HepG2 (cell line): ENCODE data around the gene FAM117A. TPM values are rescaled to one million over a fixed set of nuclear protein-coding genes. Genes with fewer than 3 reads are reported as not detected.

Experiments
- SSRP1 ChIP-seq: IDR thresholded peaks from 2 replicates; pipeline ENCODE4 v1.6.1; 2016; ENCODE audit warnings: control low read depth
- ZFX ChIP-seq: sonication (generic); formaldehyde crosslinking; IDR thresholded peaks from 2 replicates; pipeline ENCODE4 v1.4.0; 2020; ENCODE audit warnings: mild to moderate bottlenecking, low read depth, missing genetic modification reagents, moderate library complexity
- ZNF552 ChIP-seq: sonication (generic); formaldehyde crosslinking; IDR thresholded peaks from 2 replicates; pipeline ENCODE4 v1.9.0; 2022; ENCODE audit warnings: missing genetic modification reagents, mild to moderate bottlenecking, borderline replicate concordance
- ZNF781 ChIP-seq: sonication (generic); formaldehyde crosslinking; IDR thresholded peaks from 2 replicates; pipeline ENCODE4 v1.5.1; 2020; ENCODE audit warnings: borderline replicate concordance, mild to moderate bottlenecking, missing genetic modification reagents; ENCODE audit errors: not compliant biosample characterization
- polyA plus RNA-seq, 8 experiments: library from polyadenylated mRNA; depleted of rRNA in 3 of 8; stranded (reverse) in 7 of 8; unstranded in 1 of 8; fragments of >200 nt; fragmentation: Illumina TruSeq in 4 of 8; extraction: Trizol in 4 of 8; gene quantifications; 2 replicates each; pipeline versions ENCODE4 v1.2.1 to v1.2.3, GENCODE V29; 2011 to 2016; ENCODE audit warnings: low read depth in 4 of 8, missing spikeins in 1 of 8, mixed read lengths in 1 of 8; ENCODE audit not compliant: insufficient read depth in 1 of 8
- total RNA-seq, 5 experiments: library from RNA; depleted of rRNA; stranded (reverse); fragments of >200 nt; fragmentation: Illumina TruSeq; extraction: Trizol; gene quantifications; 2 replicates each; pipeline ENCODE4 v1.2.3, GENCODE V29; 2016; ENCODE audit warnings: low read depth in 1 of 5
- TF ChIP-seq, protein P1 (sequence below): sonication (generic); formaldehyde crosslinking; IDR thresholded peaks from one replicate; pipeline ENCODE4 v1.5.1; 2020; ENCODE audit warnings: mild to moderate bottlenecking, missing genetic modification reagents; ENCODE audit errors: not compliant biosample characterization

The FAM117A gene
- total and polyA plus RNA-seq, 2 of the 13 experiments (the other 11 are each of a cell fraction or from before 2014, with no cell fraction given): 12.1 to 19.8 TPM

DNA sequence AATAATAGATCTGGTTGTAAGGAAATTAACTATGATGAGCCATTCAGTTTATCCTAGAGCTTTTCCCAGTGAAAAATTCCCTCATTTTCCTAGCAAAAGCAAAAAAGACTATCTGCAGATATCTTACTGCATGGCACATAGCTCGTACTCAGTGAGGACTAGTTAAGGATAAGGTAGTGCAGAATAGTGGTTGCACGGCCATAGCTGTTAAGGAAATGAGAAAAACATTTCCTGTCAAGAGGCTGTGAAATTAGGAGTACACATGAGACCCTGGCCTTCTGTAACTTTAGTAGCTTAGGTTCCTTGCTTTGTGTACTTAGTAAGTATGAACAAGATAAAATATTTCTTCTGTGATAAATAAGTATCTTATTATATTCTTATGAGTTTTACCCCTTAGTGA, 34.8 kb upstream of the FAM117A start (continued):
- TF ChIP-seq ZNF552 (CRISPR knock-in tag): no peak
- TF ChIP-seq ZFX: no peak
- TF ChIP-seq, protein P1, sequence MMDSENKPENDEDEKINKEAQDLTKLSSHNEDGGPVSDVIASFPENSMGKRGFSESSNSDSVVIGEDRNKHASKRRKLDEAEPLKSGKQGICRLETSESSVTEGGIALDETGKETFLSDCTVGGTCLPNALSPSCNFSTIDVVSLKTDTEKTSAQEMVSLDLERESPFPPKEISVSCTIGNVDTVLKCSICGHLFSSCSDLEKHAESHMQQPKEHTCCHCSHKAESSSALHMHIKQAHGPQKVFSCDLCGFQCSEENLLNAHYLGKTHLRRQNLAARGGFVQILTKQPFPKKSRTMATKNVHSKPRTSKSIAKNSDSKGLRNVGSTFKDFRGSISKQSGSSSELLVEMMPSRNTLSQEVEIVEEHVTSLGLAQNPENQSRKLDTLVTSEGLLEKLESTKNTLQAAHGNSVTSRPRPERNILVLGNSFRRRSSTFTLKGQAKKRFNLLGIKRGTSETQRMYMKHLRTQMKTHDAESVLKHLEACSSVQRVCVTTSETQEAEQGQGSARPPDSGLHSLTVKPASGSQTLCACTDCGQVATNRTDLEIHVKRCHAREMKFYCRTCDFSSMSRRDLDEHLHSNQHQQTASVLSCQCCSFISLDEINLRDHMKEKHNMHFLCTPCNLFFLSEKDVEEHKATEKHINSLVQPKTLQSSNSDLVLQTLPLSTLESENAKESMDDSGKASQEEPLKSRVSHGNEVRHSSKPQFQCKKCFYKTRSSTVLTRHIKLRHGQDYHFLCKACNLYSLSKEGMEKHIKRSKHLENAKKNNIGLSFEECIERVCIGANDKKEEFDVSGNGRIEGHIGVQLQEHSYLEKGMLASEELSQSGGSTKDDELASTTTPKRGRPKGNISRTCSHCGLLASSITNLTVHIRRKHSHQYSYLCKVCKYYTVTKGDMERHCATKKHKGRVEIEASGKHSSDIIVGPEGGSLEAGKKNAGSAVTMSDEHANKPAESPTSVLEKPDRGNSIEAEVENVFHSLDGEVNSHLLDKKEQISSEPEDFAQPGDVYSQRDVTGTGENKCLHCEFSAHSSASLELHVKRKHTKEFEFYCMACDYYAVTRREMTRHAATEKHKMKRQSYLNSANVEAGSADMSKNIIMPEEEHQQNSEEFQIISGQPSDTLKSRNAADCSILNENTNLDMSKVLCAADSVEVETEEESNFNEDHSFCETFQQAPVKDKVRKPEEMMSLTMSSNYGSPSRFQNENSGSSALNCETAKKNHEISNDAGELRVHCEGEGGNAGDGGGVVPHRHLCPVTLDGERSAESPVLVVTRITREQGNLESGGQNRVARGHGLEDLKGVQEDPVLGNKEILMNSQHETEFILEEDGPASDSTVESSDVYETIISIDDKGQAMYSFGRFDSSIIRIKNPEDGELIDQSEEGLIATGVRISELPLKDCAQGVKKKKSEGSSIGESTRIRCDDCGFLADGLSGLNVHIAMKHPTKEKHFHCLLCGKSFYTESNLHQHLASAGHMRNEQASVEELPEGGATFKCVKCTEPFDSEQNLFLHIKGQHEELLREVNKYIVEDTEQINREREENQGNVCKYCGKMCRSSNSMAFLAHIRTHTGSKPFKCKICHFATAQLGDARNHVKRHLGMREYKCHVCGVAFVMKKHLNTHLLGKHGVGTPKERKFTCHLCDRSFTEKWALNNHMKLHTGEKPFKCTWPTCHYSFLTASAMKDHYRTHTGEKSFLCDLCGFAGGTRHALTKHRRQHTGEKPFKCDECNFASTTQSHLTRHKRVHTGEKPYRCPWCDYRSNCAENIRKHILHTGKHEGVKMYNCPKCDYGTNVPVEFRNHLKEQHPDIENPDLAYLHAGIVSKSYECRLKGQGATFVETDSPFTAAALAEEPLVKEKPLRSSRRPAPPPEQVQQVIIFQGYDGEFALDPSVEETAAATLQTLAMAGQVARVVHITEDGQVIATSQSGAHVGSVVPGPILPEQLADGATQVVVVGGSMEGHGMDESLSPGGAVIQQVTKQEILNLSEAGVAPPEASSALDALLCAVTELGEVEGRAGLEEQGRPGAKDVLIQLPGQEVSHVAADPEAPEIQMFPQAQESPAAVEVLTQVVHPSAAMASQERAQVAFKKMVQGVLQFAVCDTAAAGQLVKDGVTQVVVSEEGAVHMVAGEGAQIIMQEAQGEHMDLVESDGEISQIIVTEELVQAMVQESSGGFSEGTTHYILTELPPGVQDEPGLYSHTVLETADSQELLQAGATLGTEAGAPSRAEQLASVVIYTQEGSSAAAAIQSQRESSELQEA: no peak
- TF ChIP-seq SSRP1 (CRISPR knock-in tag): no peak
- no peak for TF ChIP-seq ZNF781 (CRISPR knock-in tag)
